HEK293 (cell line): ENCODE results near the gene IGSF3.
A peak's percentile ranks its signal among the peaks of the same experiment; 100 is the strongest.
"Not testable (repeated sequence)": the region's sequence is repeated elsewhere in the genome, so short reads cannot be mapped to it uniquely, and the experiment has no call there.

Experiments
- CTCF ChIA-PET: fragments of 350-600 bp; formaldehyde crosslinking; extraction: SDS; loops from one replicate; lab custom pipeline; 2021; ENCODE audit warnings: antibody characterized with exemption; lab: Yijun Ruan, JAX
- POLR2A ChIA-PET: fragments of 300-600 bp; formaldehyde crosslinking; extraction: SDS; loops from one replicate; lab custom pipeline; 2020; ENCODE audit warnings: antibody characterized with exemption, inconsistent platforms; lab: Yijun Ruan, JAX
- H3K27ac ChIP-seq: fragments of 200-500 bp; sonication (Bioruptor generic); 2 replicates; pipeline ENCODE4 v1.5.1; 2014; ENCODE audit warnings: low read depth, low read length, control low read depth, inconsistent platforms; ENCODE audit errors: extremely low read depth
- H3K36me3 ChIP-seq, 2 experiments: fragments of 200-500 bp in 1 of 2; sonication (Bioruptor generic) in 1 of 2; 1 replicate in 1 of 2; 2 replicates in 1 of 2; pipeline ENCODE4 v1.5.1; 2014 to 2017; ENCODE audit warnings: inconsistent platforms in 2 of 2, low read length in 2 of 2; ENCODE audit not compliant: control insufficient read depth in 2 of 2, insufficient read depth in 1 of 2
- H3K4me1 ChIP-seq: fragments of 200-500 bp; sonication (Bioruptor generic); 2 replicates; pipeline ENCODE4 v1.5.1; 2014; ENCODE audit warnings: mild to moderate bottlenecking, low read length, inconsistent platforms; ENCODE audit not compliant: control insufficient read depth, insufficient read depth
- H3K4me3 ChIP-seq: 2 replicates; pipeline ENCODE4 v1.5.1; 2011; ENCODE audit warnings: low read depth, mild to moderate bottlenecking, control low read depth, low read length, moderate library complexity
- H3K9me3 ChIP-seq: fragments of 200-500 bp; sonication (Bioruptor generic); 2 replicates; pipeline ENCODE4 v1.5.1; 2014; ENCODE audit warnings: low read depth, low read length, inconsistent platforms; ENCODE audit not compliant: control insufficient read depth, insufficient read depth
- FEZF1 ChIP-seq: fragments of 450-650 bp; formaldehyde crosslinking; IDR thresholded peaks from 2 replicates; pipeline ENCODE4 v1.5.1; 2016; ENCODE audit warnings: missing biosample characterization, missing genetic modification characterization
- OSR2 ChIP-seq: fragments of 450-650 bp; formaldehyde crosslinking; IDR thresholded peaks from 2 replicates; pipeline ENCODE4 v1.5.1; 2016; ENCODE audit warnings: missing biosample characterization, missing genetic modification characterization
- PBX3 ChIP-seq: sonication (generic); formaldehyde crosslinking; IDR thresholded peaks from 2 replicates; pipeline ENCODE4 v1.8.1; 2022; ENCODE audit warnings: mild to moderate bottlenecking, moderate library complexity, missing genetic modification reagents
- SP7 ChIP-seq: fragments of 450-650 bp; formaldehyde crosslinking; IDR thresholded peaks from 2 replicates; pipeline ENCODE4 v1.5.1; 2016; ENCODE audit warnings: missing biosample characterization, missing genetic modification characterization
- ZBTB10 ChIP-seq: fragments of 450-650 bp; formaldehyde crosslinking; IDR thresholded peaks from 2 replicates; pipeline ENCODE4 v1.5.1; 2016; ENCODE audit warnings: missing biosample characterization, missing genetic modification characterization
- ZNF10 ChIP-seq: fragments of 450-650 bp; formaldehyde crosslinking; IDR thresholded peaks from 2 replicates; pipeline ENCODE4 v1.5.1; 2017; ENCODE audit warnings: missing biosample characterization, missing genetic modification characterization
- ZNF211 ChIP-seq: fragments of 450-650 bp; formaldehyde crosslinking; IDR thresholded peaks from 2 replicates; pipeline ENCODE4 v1.5.1; 2016; ENCODE audit warnings: low read depth, missing biosample characterization, missing genetic modification characterization
- ZNF335 ChIP-seq: fragments of 450-650 bp; formaldehyde crosslinking; conservative IDR thresholded peaks from 2 replicates; pipeline ENCODE4 v1.5.1; 2016; ENCODE audit warnings: missing biosample characterization, missing genetic modification characterization
- ZNF354C ChIP-seq: fragments of 450-650 bp; formaldehyde crosslinking; IDR thresholded peaks from 2 replicates; pipeline ENCODE4 v1.5.1; 2016; ENCODE audit warnings: missing biosample characterization, missing genetic modification characterization, low read depth, borderline replicate concordance
- ZNF561 ChIP-seq: fragments of 450-650 bp; IDR thresholded peaks from 2 replicates; pipeline ENCODE4 v1.5.1; 2018; ENCODE audit warnings: missing biosample characterization, missing genetic modification characterization, borderline replicate concordance
- ZNF664 ChIP-seq: fragments of 450-650 bp; formaldehyde crosslinking; IDR thresholded peaks from 2 replicates; pipeline ENCODE4 v1.5.1; 2016; ENCODE audit warnings: missing biosample characterization, missing genetic modification characterization
- ZNF777 ChIP-seq: fragments of 450-650 bp; formaldehyde crosslinking; IDR thresholded peaks from 2 replicates; pipeline ENCODE4 v1.5.1; 2017; ENCODE audit warnings: missing biosample characterization, missing genetic modification characterization, borderline replicate concordance
- ZSCAN16 ChIP-seq: fragments of 450-650 bp; formaldehyde crosslinking; IDR thresholded peaks from 2 replicates; pipeline ENCODE4 v1.5.1; 2016; ENCODE audit warnings: missing biosample characterization, missing genetic modification characterization
- TF ChIP-seq, protein P1 (sequence below): fragments of 450-650 bp; formaldehyde crosslinking; IDR thresholded peaks from 2 replicates; pipeline ENCODE4 v1.5.1; 2017; ENCODE audit warnings: missing biosample characterization, mild to moderate bottlenecking, missing genetic modification characterization, moderate library complexity

IGSF3 gene

GRCh38 chr1:116626915-116627314 is 40.6 kb downstream of the IGSF3 start:
- H3K4me3 ChIP-seq, POLR2A ChIA-PET, H3K27ac ChIP-seq, CTCF ChIA-PET, H3K9me3 ChIP-seq, H3K4me1 ChIP-seq, H3K36me3 ChIP-seq: not testable (repeated sequence)
- TF ChIP-seq, protein P1, sequence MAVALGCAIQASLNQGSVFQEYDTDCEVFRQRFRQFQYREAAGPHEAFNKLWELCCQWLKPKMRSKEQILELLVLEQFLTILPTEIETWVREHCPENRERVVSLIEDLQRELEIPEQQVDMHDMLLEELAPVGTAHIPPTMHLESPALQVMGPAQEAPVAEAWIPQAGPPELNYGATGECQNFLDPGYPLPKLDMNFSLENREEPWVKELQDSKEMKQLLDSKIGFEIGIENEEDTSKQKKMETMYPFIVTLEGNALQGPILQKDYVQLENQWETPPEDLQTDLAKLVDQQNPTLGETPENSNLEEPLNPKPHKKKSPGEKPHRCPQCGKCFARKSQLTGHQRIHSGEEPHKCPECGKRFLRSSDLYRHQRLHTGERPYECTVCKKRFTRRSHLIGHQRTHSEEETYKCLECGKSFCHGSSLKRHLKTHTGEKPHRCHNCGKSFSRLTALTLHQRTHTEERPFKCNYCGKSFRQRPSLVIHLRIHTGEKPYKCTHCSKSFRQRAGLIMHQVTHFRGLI (tag by site-specific recombination): peak; percentile 65; the same call in 1 of the 2 replicates
- TF ChIP-seq ZSCAN16 (tag by site-specific recombination) (peak; percentile 86), FEZF1 (tag by site-specific recombination) (peak; percentile 49), SP7 (tag by site-specific recombination) (peak; percentile 75), ZNF335 (tag by site-specific recombination) (0 out of 2 replicates have a peak, but pooled peaks have one; percentile 23)

DNA sequence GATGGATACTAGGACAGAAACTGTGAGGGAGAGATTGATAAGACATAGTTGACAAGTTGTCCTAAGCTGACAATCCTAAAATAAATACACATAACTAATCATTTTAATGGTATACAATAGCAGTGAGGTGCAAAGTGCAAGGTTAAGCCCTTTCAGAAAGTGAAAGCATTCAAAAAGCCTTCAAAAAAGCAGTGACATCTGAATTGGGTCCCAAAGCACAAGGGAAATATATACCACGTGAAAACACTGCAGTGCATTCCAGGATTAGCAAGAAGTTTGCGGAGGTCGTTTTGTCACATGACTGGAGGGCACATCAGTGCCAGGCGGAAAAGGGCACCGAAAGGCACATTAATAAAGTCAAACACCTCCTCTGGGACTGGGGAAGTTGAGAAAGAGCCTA is 42.4 kb downstream of the IGSF3 start:
- H3K9me3 ChIP-seq, H3K4me1 ChIP-seq, H3K4me3 ChIP-seq, H3K36me3 ChIP-seq, POLR2A ChIA-PET, H3K27ac ChIP-seq: not testable (repeated sequence)
- CTCF ChIA-PET: interaction anchor here (0.7 kb wide), 1 partner anchor 30 kb away, joined by 3 read pairs; no protein-coding TSS in a partner anchor

DNA sequence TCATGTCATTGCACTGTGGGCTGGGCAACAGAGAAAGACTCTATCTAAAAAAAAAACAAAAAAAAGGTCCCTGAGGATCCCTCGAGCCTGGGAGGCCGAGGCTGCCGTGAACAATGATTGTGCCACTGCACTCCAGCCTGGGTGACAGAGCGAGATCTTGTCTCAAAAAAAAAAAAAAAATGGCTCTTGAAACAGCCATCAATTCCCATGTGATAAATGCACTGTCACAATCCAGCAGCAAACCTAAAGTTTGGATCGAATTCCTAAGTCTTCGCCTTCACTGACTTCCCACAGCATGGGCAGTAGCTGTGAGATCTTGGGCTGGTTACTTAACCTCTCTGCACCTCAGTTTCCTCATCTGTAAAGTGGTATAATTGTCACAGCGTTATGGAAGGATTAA is 43.5 kb downstream of the IGSF3 start:
- CTCF ChIA-PET: interaction anchor here (0.7 kb wide), 1 partner anchor 1117 kb away, joined by 7 read pairs; no protein-coding TSS in a partner anchor
- no peak overlapping the region for H3K27ac ChIP-seq
- no peaks in the 10 kb centered on the region for H3K9me3 ChIP-seq
- no peaks in the 10 kb centered on the region for H3K36me3 ChIP-seq
- H3K4me1 ChIP-seq: peaks cover 3% of the 10 kb centered on the region
- no peak overlapping the region for H3K4me3 ChIP-seq
- TF ChIP-seq ZNF561 (tag by site-specific recombination) (no peak), ZNF354C (tag by site-specific recombination) (no peak), ZNF211 (no peak), FEZF1 (tag by site-specific recombination) (no peak), OSR2 (tag by site-specific recombination) (no peak), ZNF777 (no peak), ZNF10 (tag by site-specific recombination) (no peak), ZBTB10 (no peak), PBX3 (no peak)
- TF ChIP-seq, all 188 proteins: peak for 0
- POLR2A ChIA-PET: no interaction called here

- H3K4me1 ChIP-seq, H3K9me3 ChIP-seq, H3K36me3 ChIP-seq, H3K4me3 ChIP-seq, H3K27ac ChIP-seq, POLR2A ChIA-PET: not testable (repeated sequence)
- CTCF ChIA-PET: interaction anchor here (1.0 kb wide), 1 partner anchor 48 kb away, joined by 3 read pairs; no protein-coding TSS in a partner anchor
- peak; percentile 80 for TF ChIP-seq ZNF664 (tag by site-specific recombination)
Observed at GRCh38 chr1:116622496-116622895, 45.0 kb downstream of the IGSF3 start.
